ENCODE measurements around the gene HOGA1. TPM values are rescaled to one million over a fixed set of nuclear protein-coding genes. Genes with fewer than 3 reads are reported as not detected.

Gene HOGA1
- total and polyA plus RNA-seq, 2 of the 13 experiments (the other 11 are each of a cell fraction or from before 2014, with no cell fraction given): 7.6 to 19.5 TPM

- no peak for DNase-seq (ENCODE audit: low spot score)
- Histone ChIP-seq H3K4me2 (ENCODE audit: low read depth, low read length) (no peak overlapping the region), H4K20me1 (ENCODE audit: insufficient read depth, low read length) (no peaks in the 10 kb centered on the region), H3K27me3 (ENCODE audit: control insufficient read depth in 1 of 2, insufficient read depth in 2 of 2, low read length in 2 of 2) (no peaks in the 10 kb centered on the region), H3K36me3 (replicated peaks in 1 of 2; ENCODE audit: control insufficient read depth in 1 of 2, insufficient read depth in 2 of 2, low read length in 2 of 2) (peaks cover 3 to 8% of the 10 kb centered on the region in 2 experiments; a peak in 3 of 5 replicates), H3K79me2 (ENCODE audit: insufficient read depth, low read length) (no peaks in the 10 kb centered on the region), H3K4me1 (ENCODE audit: insufficient read depth, low read length) (peaks cover 8% of the 10 kb centered on the region), H3K27ac (ENCODE audit: extremely low read length, insufficient read depth, low read length) (no peak overlapping the region), H3K9me3 (ENCODE audit: low read length) (no peaks in the 10 kb centered on the region), H3K4me3 (replicated peaks in 1 of 3; ENCODE audit: insufficient read depth in 1 of 3, low read depth in 2 of 3, low read length in 3 of 3) (no peak overlapping the region), H2AFZ (ENCODE audit: low read length) (no peak overlapping the region), H3K9ac (ENCODE audit: insufficient read depth, low read depth, low read length) (no peak overlapping the region)
- TF ChIP-seq ZFP41 (CRISPR knock-in tag; IDR thresholded peaks at IDR 0.05; ENCODE audit: borderline replicate concordance) (no peak), DNMT1 (CRISPR knock-in tag; IDR thresholded peaks at IDR 0.05) (no peak), ZNF143 (CRISPR knock-in tag; IDR thresholded peaks at IDR 0.05) (no peak), RNF2 (conservative IDR thresholded peaks at IDR 0.05; ENCODE audit: low read depth) (no peak), SRF (IDR thresholded peaks at IDR 0.05; ENCODE audit: low read depth, low read length) (no peak), ZNF703 (CRISPR knock-in tag; IDR thresholded peaks at IDR 0.05; ENCODE audit: borderline replicate concordance) (no peak), ISX (CRISPR knock-in tag; conservative IDR thresholded peaks at IDR 0.05) (no peak), ZSCAN30 (CRISPR knock-in tag; IDR thresholded peaks at IDR 0.05) (no peak), ZSCAN25 (CRISPR knock-in tag; IDR thresholded peaks at IDR 0.05) (no peak), ZNF878 (CRISPR knock-in tag; IDR thresholded peaks at IDR 0.05) (no peak), PCBP1 (IDR thresholded peaks at IDR 0.05; ENCODE audit: borderline replicate concordance, low read depth, low read length) (no peak), KDM2A (CRISPR knock-in tag; IDR thresholded peaks at IDR 0.05; ENCODE audit: borderline replicate concordance, low read depth) (no peak), DDIT3 (CRISPR knock-in tag; IDR thresholded peaks at IDR 0.05) (no peak), POLR2A (IDR thresholded peaks at IDR 0.05; ENCODE audit: insufficient read depth in 1 of 2, low read depth in 2 of 2, low read length in 2 of 2) (no peak), SMAD1 (CRISPR knock-in tag; IDR thresholded peaks at IDR 0.05; ENCODE audit: borderline replicate concordance, low read depth) (no peak), SP1 (IDR thresholded peaks at IDR 0.05) (no peak), SP1 (CRISPR knock-in tag; IDR thresholded peaks at IDR 0.05) (no peak), GATA4 (IDR thresholded peaks at IDR 0.05; ENCODE audit: borderline replicate concordance, low read depth) (no peak), HBP1 (CRISPR knock-in tag; IDR thresholded peaks at IDR 0.05; ENCODE audit: low read depth) (no peak)
- TF ChIP-seq, protein P1, sequence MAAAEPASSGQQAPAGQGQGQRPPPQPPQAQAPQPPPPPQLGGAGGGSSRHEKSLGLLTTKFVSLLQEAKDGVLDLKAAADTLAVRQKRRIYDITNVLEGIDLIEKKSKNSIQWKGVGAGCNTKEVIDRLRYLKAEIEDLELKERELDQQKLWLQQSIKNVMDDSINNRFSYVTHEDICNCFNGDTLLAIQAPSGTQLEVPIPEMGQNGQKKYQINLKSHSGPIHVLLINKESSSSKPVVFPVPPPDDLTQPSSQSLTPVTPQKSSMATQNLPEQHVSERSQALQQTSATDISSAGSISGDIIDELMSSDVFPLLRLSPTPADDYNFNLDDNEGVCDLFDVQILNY (CRISPR knock-in tag; conservative IDR thresholded peaks at IDR 0.05): no peak
- TF ChIP-seq, protein P2, sequence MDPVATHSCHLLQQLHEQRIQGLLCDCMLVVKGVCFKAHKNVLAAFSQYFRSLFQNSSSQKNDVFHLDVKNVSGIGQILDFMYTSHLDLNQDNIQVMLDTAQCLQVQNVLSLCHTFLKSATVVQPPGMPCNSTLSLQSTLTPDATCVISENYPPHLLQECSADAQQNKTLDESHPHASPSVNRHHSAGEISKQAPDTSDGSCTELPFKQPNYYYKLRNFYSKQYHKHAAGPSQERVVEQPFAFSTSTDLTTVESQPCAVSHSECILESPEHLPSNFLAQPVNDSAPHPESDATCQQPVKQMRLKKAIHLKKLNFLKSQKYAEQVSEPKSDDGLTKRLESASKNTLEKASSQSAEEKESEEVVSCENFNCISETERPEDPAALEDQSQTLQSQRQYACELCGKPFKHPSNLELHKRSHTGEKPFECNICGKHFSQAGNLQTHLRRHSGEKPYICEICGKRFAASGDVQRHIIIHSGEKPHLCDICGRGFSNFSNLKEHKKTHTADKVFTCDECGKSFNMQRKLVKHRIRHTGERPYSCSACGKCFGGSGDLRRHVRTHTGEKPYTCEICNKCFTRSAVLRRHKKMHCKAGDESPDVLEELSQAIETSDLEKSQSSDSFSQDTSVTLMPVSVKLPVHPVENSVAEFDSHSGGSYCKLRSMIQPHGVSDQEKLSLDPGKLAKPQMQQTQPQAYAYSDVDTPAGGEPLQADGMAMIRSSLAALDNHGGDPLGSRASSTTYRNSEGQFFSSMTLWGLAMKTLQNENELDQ (CRISPR knock-in tag; IDR thresholded peaks at IDR 0.05; ENCODE audit: borderline replicate concordance): no peak
- ATAC-seq: no peak
- intact Hi-C loops (cut with micrococcal nuclease; ENCODE audit: unreplicated experiment) (no loop called here), in situ Hi-C loops (cut with HindIII; ENCODE audit: extremely low pct_ligation_motif_present, low pct_unique_long_range_greater_than_20kb) (loop anchor here (5.0 kb wide), 1 partner anchor 42 kb away; no protein-coding TSS in a partner anchor)
- FAIRE-seq: no peak
- POLR2A ChIA-PET: no interaction called here
- CTCF ChIA-PET (ENCODE audit: low intra/inter-chr PET ratio, low total read pairs): no interaction called here
- 96% methylated on average over 16 of the region's 33 CpGs for WGBS (ENCODE audit: low lambda C conversion rate)
- BruUV-seq (replicated peaks): no TSS peak
Observed at GRCh38 chr10:97570146-97570788, 13.9 kb upstream of the HOGA1 start.

Measured in HepG2 (cell line).